Peyer's patch (tissue), 4 donors: ENCODE results near the gene MTLN.

Experiments used
- CTCF ChIP-seq, 6 experiments: fragments of 450-650 bp in 4 of 6; fragments of 200-600 bp in 2 of 6; sonication (generic) in 1 of 6; IDR thresholded peaks; one replicate each; pipeline ENCODE4 v1.5.1; 2017 to 2019; ENCODE audit warnings: antibody characterized with exemption in 6 of 6, mild to moderate bottlenecking in 3 of 6, moderate library complexity in 1 of 6
- POLR2A ChIP-seq, 2 donors: fragments of 450-650 bp; IDR thresholded peaks; one replicate each; pipeline ENCODE4 v1.5.1; 2017; ENCODE audit warnings: antibody characterized with exemption in 2 of 2, mild to moderate bottlenecking in 2 of 2, moderate library complexity in 2 of 2

GRCh38 chr2:110216803-110217202 lies 4.5 kb upstream of the MTLN start:
- no peak for TF ChIP-seq POLR2A (IDR thresholded peaks at IDR 0.05)
- TF ChIP-seq CTCF (IDR thresholded peaks at IDR 0.05), result no peak
